ENCODE results near the gene ENO3.
"Not testable (repeated sequence)": the region's sequence is repeated elsewhere in the genome, so short reads cannot be mapped to it uniquely, and the experiment has no call there.

ENO3 gene

GRCh38 chr17:4950746-4951204 lies at the start of gene ENO3:
Gene ENO3, plus strand, starts transcription at chr17:4951119. Its CDS starts 711 bp downstream, at chr17:4951830.
- DNase-seq: peak; percentile 28

GRCh38 chr17:4901648-4902344 lies 49.1 kb upstream of the ENO3 start:
- DNase-seq: no peak

- no peak for DNase-seq
Measured at GRCh38 chr17:4902540-4902939, 48.4 kb upstream of the ENO3 start.

GRCh38 chr17:4903051-4903818 lies 47.7 kb upstream of the ENO3 start, which contains the start of gene CHRNE:
Gene CHRNE, minus strand, starts transcription at chr17:4903098. Its CDS starts 35 bp downstream, at chr17:4903063.
- peak; percentile 89 for DNase-seq

- not testable (repeated sequence) for DNase-seq
Measured at GRCh38 chr17:4906642-4907041, 44.3 kb upstream of the ENO3 start.

GRCh38 chr17:4908301-4908700 lies 42.6 kb upstream of the ENO3 start:
- peak; percentile 85 for DNase-seq

- DNase-seq: peak; percentile 83
Measured at GRCh38 chr17:4908711-4909496, 42.0 kb upstream of the ENO3 start.

GRCh38 chr17:4913994-4914393 lies 36.9 kb upstream of the ENO3 start:
- DNase-seq: no peak

- DNase-seq: not testable (repeated sequence)
Measured at GRCh38 chr17:4914551-4914950, 36.4 kb upstream of the ENO3 start.

GRCh38 chr17:4919511-4920047 lies 31.3 kb upstream of the ENO3 start:
- DNase-seq: no peak

GRCh38 chr17:4920351-4921048 lies 30.4 kb upstream of the ENO3 start:
- no peak for DNase-seq

GRCh38 chr17:4921320-4921719 lies 29.6 kb upstream of the ENO3 start:
- no peak for DNase-seq

GRCh38 chr17:4926577-4927335 lies 24.2 kb upstream of the ENO3 start:
- not testable (repeated sequence) for DNase-seq

- DNase-seq: no peak
Measured at GRCh38 chr17:4928881-4929280, 22.0 kb upstream of the ENO3 start.

- no peak for DNase-seq
Measured at GRCh38 chr17:4931963-4932362, 19.0 kb upstream of the ENO3 start, which contains the start of gene GP1BA. Gene GP1BA, plus strand, starts transcription at chr17:4932277. Its CDS starts 328 bp downstream, at chr17:4932605.

GRCh38 chr17:4932756-4933155 lies 18.2 kb upstream of the ENO3 start:
- no peak for DNase-seq

- no peak for DNase-seq
Measured at GRCh38 chr17:4933646-4934045, 17.3 kb upstream of the ENO3 start.

- DNase-seq: peak; percentile 47
Measured at GRCh38 chr17:4934173-4934979, 16.5 kb upstream of the ENO3 start.

GRCh38 chr17:4935650-4936049 lies 15.3 kb upstream of the ENO3 start:
- DNase-seq: no peak

- DNase-seq: no peak
Measured at GRCh38 chr17:4936436-4936835, 14.5 kb upstream of the ENO3 start.

- no peak for DNase-seq
Measured at GRCh38 chr17:4937553-4937952, 13.4 kb upstream of the ENO3 start.

All from NCI-H69 (cell line).